Panc1 (cell line): ENCODE data around the gene SOSTDC1. TPM values are rescaled to one million over a fixed set of nuclear protein-coding genes. Genes with fewer than 3 reads are reported as not detected.

Experiments
- ATAC-seq: fragments of 200-7000 bp; cut with Tn5 transposase; 2 replicates; pipeline ENCODE4 v1.9.1; 2020; ENCODE audit warnings: mild to moderate bottlenecking, moderate library complexity
- BruUV-seq: library from RNA; stranded (reverse); fragments of 400-500 nt; replicated peaks from 2 replicates; lab custom pipeline; 2021; lab: Mats Ljungman, UMichigan
- CTCF ChIA-PET: fragments of 300-600 bp; sonication (Branson Sonifier 250); formaldehyde crosslinking; loops from one replicate; lab custom pipeline; 2022; ENCODE audit warnings: antibody characterized with exemption; lab: Charles Lee
- POLR2A ChIA-PET: fragments of 300-600 bp; sonication (Branson Sonifier 250); formaldehyde crosslinking; loops from one replicate; lab custom pipeline; 2022; ENCODE audit warnings: antibody characterized with exemption; lab: Charles Lee
- DNase-seq: peaks from one replicate; pipeline ENCODE4 v3.0.0-alpha.2; 2010; ENCODE audit warnings: low read depth, low spot score
- H3K27ac ChIP-seq: 2 replicates; pipeline ENCODE4 v1.5.1; 2011; ENCODE audit warnings: mild to moderate bottlenecking, low read length, inconsistent platforms
- H3K27me3 ChIP-seq: fragments of 200-500 bp; sonication (Bioruptor generic); 2 replicates; pipeline ENCODE4 v1.6.0; 2014; ENCODE audit warnings: low read length, inconsistent platforms; ENCODE audit not compliant: control insufficient read depth, insufficient read depth
- H3K36me3 ChIP-seq: fragments of 200-500 bp; sonication (Bioruptor generic); 2 replicates; pipeline ENCODE4 v1.5.1; 2014; ENCODE audit warnings: inconsistent platforms, mild to moderate bottlenecking, low read length, moderate library complexity; ENCODE audit not compliant: control insufficient read depth, insufficient read depth
- H3K4me1 ChIP-seq: 2 replicates; pipeline ENCODE4 v1.5.1; 2011; ENCODE audit warnings: inconsistent platforms, mild to moderate bottlenecking, low read length, moderate library complexity; ENCODE audit not compliant: control insufficient read depth, insufficient read depth
- H3K4me3 ChIP-seq, 2 experiments: 2 replicates each; pipeline ENCODE4 v1.5.1; 2011 to 2012; ENCODE audit warnings: low read depth in 2 of 2, low read length in 2 of 2, mild to moderate bottlenecking in 2 of 2, inconsistent platforms in 1 of 2, moderate library complexity in 1 of 2
- H3K9me3 ChIP-seq: fragments of 200-500 bp; sonication (Bioruptor generic); 2 replicates; pipeline ENCODE4 v1.5.1; 2014; ENCODE audit warnings: low read depth, mild to moderate bottlenecking, inconsistent platforms, low read length, moderate library complexity; ENCODE audit not compliant: control insufficient read depth, insufficient read depth
- POLR2AphosphoS5 ChIP-seq: IDR thresholded peaks from 2 replicates; pipeline ENCODE4 v1.6.1; 2012; ENCODE audit warnings: mild to moderate bottlenecking, low read depth, low read length, moderate library complexity
- REST ChIP-seq, 2 experiments: IDR thresholded peaks; 2 replicates each; pipeline ENCODE4 v1.6.1; 2011 to 2012; ENCODE audit warnings: low read depth in 2 of 2, control low read depth in 1 of 2, low read length in 1 of 2, mild to moderate bottlenecking in 1 of 2, moderate library complexity in 1 of 2; ENCODE audit not compliant: insufficient read depth in 1 of 2
- SIN3A ChIP-seq: IDR thresholded peaks from 2 replicates; pipeline ENCODE4 v1.6.1; 2012; ENCODE audit warnings: low read depth, mild to moderate bottlenecking, low read length, moderate library complexity, borderline replicate concordance; ENCODE audit not compliant: insufficient read depth
- TCF7L2 ChIP-seq: IDR thresholded peaks from 2 replicates; pipeline ENCODE4 v1.6.1; 2011; ENCODE audit warnings: mild to moderate bottlenecking, low read depth, low read length, inconsistent platforms
- in situ Hi-C: cut with HindIII; loops from 2 replicates; pipeline ENCODE4 v1.10.0; 2016; ENCODE audit warnings: low sequenced_read_pairs, low pct_unique_long_range_greater_than_20kb
- intact Hi-C: fragments of 100-400 bp; cut with micrococcal nuclease; formaldehyde crosslinking; loops from one replicate; pipeline ENCODE4 v1.10.0; 2022; ENCODE audit not compliant: unreplicated experiment
- total RNA-seq: library from RNA; stranded (reverse); gene quantifications from one replicate; pipeline ENCODE4 v1.2.1, GENCODE V29; 2021; ENCODE audit not compliant: unreplicated experiment
- TF ChIP-seq, protein P1 (sequence below): fragments of 450-650 bp; IDR thresholded peaks from 2 replicates; pipeline ENCODE4 v1.5.1; 2017; ENCODE audit warnings: mild to moderate bottlenecking

The SOSTDC1 gene
- total RNA-seq, 1 experiment from 2014 or later = not detected

DNA sequence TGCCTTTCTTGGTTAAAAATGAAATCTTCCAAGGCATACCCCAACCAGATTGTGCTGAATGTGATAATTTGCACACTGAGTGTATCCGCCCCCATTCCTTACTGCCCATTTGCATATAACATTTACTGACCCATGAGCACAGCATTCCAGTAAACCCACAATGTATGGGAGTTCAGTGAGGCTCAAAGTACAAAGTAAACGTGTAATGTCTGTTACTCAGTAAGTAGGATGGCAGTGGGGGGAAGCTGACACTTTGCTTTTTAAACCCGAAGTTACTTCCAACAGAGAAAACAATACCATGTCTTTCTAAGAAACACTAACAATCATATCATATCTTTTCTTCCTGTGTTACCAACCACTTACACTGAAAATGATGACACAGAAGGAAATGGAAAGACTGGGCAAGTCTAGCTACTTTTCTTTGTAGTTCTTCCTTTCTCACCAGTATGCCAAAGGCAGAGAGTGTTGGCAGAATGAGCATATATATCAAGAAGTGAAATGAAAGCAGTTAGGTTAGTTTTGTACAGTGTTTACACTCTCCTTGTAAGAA, 27.1 kb upstream of the SOSTDC1 start:
- POLR2A ChIA-PET = no interaction called here
- in situ Hi-C loops = no loop called here
- H3K36me3 ChIP-seq = no peaks in the 10 kb centered on the region
- DNase-seq (no peak), ATAC-seq (no peak)
- intact Hi-C loops = no loop called here
- CTCF ChIA-PET = no interaction called here
- TF ChIP-seq, protein P1, sequence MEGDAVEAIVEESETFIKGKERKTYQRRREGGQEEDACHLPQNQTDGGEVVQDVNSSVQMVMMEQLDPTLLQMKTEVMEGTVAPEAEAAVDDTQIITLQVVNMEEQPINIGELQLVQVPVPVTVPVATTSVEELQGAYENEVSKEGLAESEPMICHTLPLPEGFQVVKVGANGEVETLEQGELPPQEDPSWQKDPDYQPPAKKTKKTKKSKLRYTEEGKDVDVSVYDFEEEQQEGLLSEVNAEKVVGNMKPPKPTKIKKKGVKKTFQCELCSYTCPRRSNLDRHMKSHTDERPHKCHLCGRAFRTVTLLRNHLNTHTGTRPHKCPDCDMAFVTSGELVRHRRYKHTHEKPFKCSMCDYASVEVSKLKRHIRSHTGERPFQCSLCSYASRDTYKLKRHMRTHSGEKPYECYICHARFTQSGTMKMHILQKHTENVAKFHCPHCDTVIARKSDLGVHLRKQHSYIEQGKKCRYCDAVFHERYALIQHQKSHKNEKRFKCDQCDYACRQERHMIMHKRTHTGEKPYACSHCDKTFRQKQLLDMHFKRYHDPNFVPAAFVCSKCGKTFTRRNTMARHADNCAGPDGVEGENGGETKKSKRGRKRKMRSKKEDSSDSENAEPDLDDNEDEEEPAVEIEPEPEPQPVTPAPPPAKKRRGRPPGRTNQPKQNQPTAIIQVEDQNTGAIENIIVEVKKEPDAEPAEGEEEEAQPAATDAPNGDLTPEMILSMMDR = no peak
- no peak for TF ChIP-seq SIN3A
- no peak for TF ChIP-seq TCF7L2
- no peak for TF ChIP-seq REST (IDR thresholded peaks at IDR 0.05; ENCODE audit: insufficient read depth in 1 of 2, low read depth in 2 of 2, low read length in 1 of 2)
- TF ChIP-seq POLR2AphosphoS5 = no peak
- H3K4me3 ChIP-seq = no peak overlapping the region
- no peak overlapping the region for H3K27ac ChIP-seq
- no peaks in the 10 kb centered on the region for H3K9me3 ChIP-seq
- H3K27me3 ChIP-seq = no peaks in the 10 kb centered on the region
- no peaks in the 10 kb centered on the region for H3K4me1 ChIP-seq
- BruUV-seq = no TSS peak

DNA sequence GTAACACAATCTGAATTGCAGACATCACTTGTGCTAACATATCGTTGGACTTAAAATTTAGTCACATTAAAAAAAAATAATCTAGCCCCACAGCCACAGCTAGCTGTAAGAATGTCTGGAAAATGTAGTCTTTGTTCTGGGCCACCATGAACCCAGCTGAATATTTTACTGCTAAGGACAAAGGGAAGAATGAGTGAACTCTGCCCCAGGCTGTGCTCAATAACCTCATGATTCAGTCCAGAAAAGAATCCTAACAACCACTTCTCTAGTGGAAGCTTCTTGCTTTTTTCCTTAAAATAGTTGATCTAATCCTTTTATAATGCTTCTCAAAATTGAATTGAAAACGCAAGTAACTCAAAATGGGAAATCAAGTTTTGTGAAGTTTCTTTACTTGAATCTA, 25.6 kb upstream of the SOSTDC1 start:
- Histone ChIP-seq H3K27ac (no peak overlapping the region), H3K9me3 (no peaks in the 10 kb centered on the region), H3K4me1 (no peaks in the 10 kb centered on the region), H3K4me3 (no peak overlapping the region), H3K36me3 (no peaks in the 10 kb centered on the region), H3K27me3 (no peaks in the 10 kb centered on the region)
- in situ Hi-C loops (no loop called here), intact Hi-C loops (no loop called here)
- POLR2A ChIA-PET = no interaction called here
- TF ChIP-seq SIN3A = no peak
- TF ChIP-seq POLR2AphosphoS5 = no peak
- TF ChIP-seq TCF7L2 = no peak
- no peak for TF ChIP-seq REST (IDR thresholded peaks at IDR 0.05; ENCODE audit: insufficient read depth in 1 of 2, low read depth in 2 of 2, low read length in 1 of 2)
- BruUV-seq = no TSS peak
- no peak for ATAC-seq
- CTCF ChIA-PET = no interaction called here
- no peak for DNase-seq
